Suppressor macrophage (primary cell): ENCODE measurements around the gene TUBB4A.
A peak's percentile ranks its signal among the peaks of the same experiment; 100 is the strongest.
"Not testable (repeated sequence)": the region's sequence is repeated elsewhere in the genome, so short reads cannot be mapped to it uniquely, and the experiment has no call there.

Experiments used
- DNase-seq, 4 experiments: peaks; one replicate each; pipeline ENCODE4 v3.0.0-alpha.2; 2020 to 2022

Gene TUBB4A

GRCh38 chr19:6522712-6523111 is 20.6 kb upstream of the TUBB4A start:
- DNase-seq, result no peak

DNA sequence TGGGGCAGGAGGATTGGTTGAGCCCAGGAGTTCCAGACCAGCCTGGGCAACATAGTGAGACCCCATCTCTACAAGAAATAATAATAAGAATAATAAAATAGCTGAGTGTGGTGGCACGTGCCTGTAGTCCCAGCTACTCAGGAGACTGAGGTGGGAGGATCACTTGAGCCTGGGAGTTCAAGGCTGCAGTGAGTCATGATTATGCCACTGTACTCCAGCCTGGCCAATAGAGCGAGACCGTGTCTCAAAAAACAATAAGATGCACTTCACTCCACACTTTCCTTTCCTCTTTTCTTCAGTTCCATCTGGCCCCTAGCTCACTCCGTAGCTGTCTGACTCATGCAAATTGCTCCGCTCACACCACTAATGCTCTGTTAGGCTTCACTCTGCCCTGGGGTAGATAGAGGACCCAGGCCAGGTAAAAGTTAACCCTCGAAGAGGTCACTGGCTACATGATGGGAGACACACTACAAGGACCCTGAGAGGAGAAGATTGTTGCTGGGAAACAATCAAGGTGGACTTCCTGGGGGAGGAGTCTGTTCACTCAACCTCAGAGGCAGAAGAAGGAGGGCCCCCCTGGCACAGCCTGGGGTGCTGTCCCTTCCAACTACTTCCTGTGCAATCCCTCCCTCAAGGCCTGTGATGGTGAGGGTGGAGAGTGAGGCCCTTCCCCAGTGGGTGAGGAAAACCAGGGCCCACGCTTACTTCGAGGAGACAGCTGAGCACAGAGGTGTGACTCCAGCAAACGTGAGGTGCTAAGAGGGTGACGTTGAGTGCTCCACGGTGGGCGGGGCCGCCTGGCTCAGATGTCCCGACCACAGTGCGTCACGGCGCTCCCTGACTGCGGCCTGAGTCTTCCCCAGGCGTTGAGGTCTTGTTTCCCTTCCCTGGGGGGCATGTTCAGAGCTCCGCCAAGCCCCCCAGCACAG is 19.9 kb upstream of the TUBB4A start:
- peak; percentile 75 to 89 (median 82) for DNase-seq

DNA sequence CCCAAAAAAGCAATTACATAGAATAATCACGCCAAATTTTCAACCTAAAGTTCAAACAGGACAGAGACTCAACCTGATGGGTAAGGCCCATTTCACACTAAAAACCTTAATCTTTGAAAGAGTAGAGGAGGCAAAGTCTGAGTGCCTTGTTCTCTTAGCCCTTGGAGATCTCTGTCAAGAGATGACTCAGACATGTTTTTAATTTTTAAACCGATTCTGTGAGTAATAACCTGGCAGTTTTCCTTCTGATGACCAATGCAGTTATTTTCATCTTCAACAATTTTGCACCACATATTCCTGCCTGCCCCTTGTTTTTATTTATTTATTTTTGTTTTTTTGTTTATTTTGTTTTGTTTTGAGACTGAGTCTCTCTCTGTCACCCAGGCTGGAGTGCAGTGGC is 17.2 kb upstream of the TUBB4A start:
- DNase-seq, result peak in 1 of 4 experiments; percentile 46

DNA sequence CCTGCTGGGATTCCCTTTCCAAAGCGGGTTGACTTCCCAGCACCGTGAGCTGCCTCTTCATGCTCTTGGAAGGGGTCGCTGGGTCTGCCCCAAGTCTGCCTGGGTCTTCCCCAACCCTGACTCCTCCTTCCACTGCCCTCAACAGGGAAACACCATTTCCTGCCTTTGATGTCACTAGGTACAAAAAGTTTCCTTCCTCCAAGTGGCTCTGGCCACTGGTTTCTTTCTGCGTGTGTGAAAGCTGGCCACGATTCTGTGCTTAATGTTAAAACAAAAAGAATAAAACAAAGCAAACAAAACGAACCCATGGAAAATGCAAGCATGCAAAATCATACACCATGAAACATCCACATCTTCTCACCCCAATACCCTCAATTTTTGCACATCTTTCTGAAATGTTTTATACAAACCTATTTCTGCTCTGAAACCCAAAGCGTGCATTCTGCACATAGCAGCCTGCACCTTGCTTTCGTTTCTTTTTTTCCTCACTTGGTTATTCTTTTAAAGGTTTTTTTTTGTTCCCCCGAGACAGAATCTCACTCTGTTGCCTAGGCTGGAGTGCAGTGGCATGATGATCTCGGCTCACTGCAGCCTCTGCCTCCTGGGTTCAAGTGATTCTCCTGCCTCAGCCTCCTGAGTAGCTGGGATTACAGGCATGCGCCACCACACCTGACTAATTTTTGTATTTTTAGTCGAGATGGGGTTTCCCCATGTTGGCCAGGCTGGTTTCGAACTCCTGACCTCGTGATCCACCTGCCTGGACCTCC is 16.2 kb upstream of the TUBB4A start:
- DNase-seq, result peak; percentile 26 to 54 (median 48)

GRCh38 chr19:6516659-6517291 is 14.7 kb upstream of the TUBB4A start:
- peak; percentile 92 to 97 (median 96) for DNase-seq

- DNase-seq, result peak; percentile 92 to 98 (median 96)
Observed at GRCh38 chr19:6516018-6516658, 14.0 kb upstream of the TUBB4A start.

- no peak for DNase-seq
Observed at GRCh38 chr19:6514926-6515544, 12.9 kb upstream of the TUBB4A start.

GRCh38 chr19:6514089-6514488 is 12.0 kb upstream of the TUBB4A start:
- DNase-seq, result no peak

DNA sequence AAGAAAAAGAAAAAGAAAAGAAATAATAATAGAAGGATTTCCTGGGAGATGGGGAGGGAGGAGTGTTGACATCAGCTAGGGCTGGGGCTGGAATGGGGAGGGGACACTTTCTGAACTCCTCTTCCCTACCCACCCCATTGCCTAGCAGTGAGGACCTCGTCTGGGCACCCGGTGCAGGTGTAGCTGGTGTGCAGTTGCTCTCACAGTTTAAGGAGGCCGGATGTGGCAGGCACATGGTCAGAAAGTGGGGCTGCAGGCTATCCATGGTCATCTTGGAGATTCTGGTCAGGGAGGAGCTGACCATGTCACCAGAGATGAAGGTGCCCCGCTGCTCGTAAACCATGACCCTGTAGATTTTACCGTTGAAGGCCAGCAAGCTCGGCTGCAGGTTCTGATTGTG is 8.5 kb upstream of the TUBB4A start:
- no peak for DNase-seq

GRCh38 chr19:6509118-6509971 is 7.2 kb upstream of the TUBB4A start:
- DNase-seq, result peak in 3 of 4 experiments; percentile 48 to 69 (median 49)

DNA sequence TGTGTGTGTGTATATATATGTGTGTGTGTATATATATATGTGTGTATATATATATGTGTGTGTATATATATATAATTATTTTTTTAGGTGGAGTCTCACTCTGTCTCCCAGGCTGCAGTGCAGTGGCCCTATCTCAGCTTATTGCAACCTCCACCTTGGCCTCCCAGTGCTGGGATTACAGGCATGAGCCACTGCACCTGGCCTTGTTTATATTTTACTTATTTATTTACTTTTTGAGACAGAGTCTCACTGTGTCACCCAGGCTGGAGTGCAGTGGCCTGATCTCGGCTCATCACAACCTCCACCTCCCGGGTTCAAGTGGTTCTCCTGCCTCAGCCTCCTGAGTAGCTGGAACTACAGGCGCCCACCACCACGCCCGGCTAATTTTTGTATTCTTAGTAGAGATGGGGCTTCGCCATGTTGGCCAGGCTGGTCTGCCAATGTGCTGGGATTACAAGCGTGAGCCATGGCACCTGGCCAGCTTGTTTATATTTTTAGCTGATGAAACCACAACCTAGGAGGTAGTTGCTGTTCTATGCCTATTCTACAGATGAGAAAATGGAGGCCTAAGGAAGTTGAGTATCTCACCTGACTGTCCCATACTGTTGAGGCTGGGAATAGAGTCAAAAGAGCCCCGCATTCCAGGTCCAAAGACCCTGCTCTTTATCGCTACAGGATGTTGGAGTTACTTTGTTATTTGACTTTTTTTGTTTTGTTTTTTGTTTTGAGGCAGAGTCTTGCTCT is 6.1 kb upstream of the TUBB4A start:
- not testable (repeated sequence) for DNase-seq

DNA sequence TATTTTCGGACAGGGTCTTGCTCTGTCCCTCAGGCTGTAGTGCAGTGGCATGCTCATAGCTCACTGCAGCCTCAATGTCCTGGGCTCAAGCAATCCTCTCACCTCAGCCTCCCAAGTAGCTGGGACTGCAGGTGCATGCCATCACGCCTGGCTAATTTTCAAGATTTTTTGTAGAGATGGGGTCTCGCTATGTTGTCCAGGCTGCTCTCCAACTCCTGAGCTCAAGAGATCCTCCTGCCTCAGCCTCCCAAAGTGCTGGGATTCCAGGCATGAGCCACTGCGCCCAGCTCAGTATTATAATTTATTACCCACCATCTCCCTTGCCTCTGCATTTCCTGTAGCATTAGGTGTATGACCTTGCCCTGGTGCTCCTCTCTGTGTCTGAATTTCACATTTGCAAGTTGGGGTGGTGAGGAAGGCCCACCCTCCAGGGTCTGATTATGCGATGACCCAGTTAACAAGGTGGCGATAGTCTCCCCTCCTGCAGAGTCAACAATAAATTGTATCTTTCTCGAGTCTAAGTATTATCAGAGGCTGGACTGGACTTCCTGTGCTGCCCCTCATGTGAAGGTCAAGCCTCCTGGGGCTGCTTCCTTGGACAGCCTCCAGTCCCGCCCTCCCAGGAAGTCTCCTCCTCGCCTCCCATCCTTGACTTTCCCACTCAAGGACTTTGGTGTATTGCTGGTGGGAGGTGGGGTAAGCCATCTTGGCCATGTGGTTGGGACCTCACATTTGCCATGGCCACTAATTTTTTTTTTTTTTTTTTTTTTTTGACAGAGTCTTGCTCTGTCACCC is 1.5 kb upstream of the TUBB4A start:
- DNase-seq, result no peak

- no peak for DNase-seq
Observed at GRCh38 chr19:6500837-6501739, 1.0 kb downstream of the TUBB4A start.

GRCh38 chr19:6499052-6499790 is 2.9 kb downstream of the TUBB4A start:
- DNase-seq, result no peak

DNA sequence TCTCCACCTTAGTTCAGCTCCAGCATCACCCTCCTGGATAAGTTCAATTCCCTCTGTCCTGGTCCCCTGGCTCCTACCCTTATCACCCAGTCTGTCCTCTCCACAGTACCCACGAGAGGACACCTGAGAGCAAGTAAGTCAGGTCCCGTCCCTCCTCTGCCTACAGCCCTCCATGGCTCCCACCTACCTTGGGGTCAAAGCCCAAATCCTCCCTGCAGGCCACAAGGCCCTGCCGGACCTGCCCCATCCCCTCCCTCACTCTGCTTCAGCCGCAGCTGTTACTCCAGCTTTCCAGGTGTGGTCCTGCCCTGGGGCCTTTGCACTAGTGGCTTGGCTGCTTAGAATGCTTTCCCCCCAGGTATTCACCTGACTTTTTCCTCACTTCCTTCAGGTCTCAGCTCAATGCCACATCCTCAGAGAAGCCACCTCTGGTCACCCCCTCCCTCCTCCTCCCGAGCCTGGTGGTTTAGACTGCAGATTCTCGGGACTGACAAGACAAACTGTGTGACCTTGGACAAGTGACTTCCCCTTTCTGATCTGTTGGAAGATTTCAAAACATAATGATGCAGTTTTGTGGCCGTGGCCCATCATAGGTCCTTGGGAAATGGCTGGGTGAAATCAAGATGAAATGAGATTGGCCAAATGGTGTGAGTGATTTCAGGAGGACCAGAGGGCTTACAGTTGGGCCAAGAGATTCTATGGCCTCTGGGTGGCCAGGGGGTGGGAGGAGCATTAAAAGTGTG is 3.6 kb downstream of the TUBB4A start:
- DNase-seq, result peak; percentile 83 to 92 (median 84)

DNA sequence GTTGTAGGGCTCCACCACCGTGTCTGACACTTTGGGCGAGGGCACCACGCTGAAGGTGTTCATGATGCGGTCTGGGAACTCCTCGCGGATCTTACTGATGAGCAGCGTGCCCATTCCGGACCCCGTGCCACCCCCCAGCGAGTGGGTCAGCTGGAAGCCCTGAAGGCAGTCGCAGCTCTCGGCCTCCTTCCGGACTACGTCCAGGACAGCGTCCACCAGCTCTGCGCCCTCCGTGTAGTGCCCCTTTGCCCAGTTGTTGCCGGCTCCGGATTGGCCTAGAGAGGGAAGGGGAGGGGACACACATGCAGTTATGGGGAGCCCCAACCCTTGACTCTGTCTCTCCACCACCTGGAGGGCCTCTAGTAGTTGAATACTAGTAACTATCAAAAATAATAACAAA is 6.2 kb downstream of the TUBB4A start:
- no peak for DNase-seq
